ENCODE measurements around the gene OTOP3. TPM values are rescaled to one million over a fixed set of nuclear protein-coding genes. Genes with fewer than 3 reads are reported as not detected.
A peak's percentile ranks its signal among the peaks of the same experiment; 100 is the strongest.

The OTOP3 gene
- total RNA-seq, 1 experiment from 2014 or later, result not detected

- Mint-ChIP-seq H3K9me3 (no peaks in the 10 kb centered on the region), H3K27me3 (ENCODE audit: low read depth) (peaks cover 9% of the 10 kb centered on the region), H3K4me3 (no peak overlapping the region), H3K27ac (no peak overlapping the region), H3K4me1 (peaks cover 9% of the 10 kb centered on the region), H3K36me3 (no peaks in the 10 kb centered on the region)
- DNase-seq (ENCODE audit: low spot score), result no peak
- ATAC-seq, result no peak
- ChIA-PET POLR2A (no interaction called here), CTCF (interaction anchor here (1.4 to 2.8 kb wide), 3 partner anchors 10 to 27 kb away, joined by 3 to 17 read pairs (median 11); partner anchors contain the start of gene OTOP2)
- TF ChIP-seq GABPB1 (CRISPR knock-in tag; IDR thresholded peaks at IDR 0.05) (no peak), AFF4 (CRISPR knock-in tag; IDR thresholded peaks at IDR 0.05; ENCODE audit: borderline replicate concordance) (no peak), ZNF423 (CRISPR knock-in tag; IDR thresholded peaks at IDR 0.05) (no peak)
Observed at GRCh38 chr17:74951065-74951464, 15.4 kb downstream of the OTOP3 start.

- peak; percentile 84 for DNase-seq (ENCODE audit: low spot score)
- H3K36me3 Mint-ChIP-seq, result no peaks in the 10 kb centered on the region
- no peaks in the 10 kb centered on the region for H3K9me3 Mint-ChIP-seq
- peak overlapping the region; percentile 38; the same call in 1 of the 2 replicates for H3K4me3 Mint-ChIP-seq
- TF ChIP-seq FOXK1 (CRISPR knock-in tag; IDR thresholded peaks at IDR 0.05), result 0 out of 2 replicates have a peak, but pooled peaks have one; percentile 12
- no peak for TF ChIP-seq NFATC4 (CRISPR knock-in tag; IDR thresholded peaks at IDR 0.05)
- TF ChIP-seq SP1 (CRISPR knock-in tag; conservative IDR thresholded peaks at IDR 0.05), result no peak
- no peak for TF ChIP-seq ZNF232 (CRISPR knock-in tag; IDR thresholded peaks at IDR 0.05)
- no peak for TF ChIP-seq ESRRA (CRISPR knock-in tag; IDR thresholded peaks at IDR 0.05; ENCODE audit: borderline replicate concordance)
- no peak for TF ChIP-seq ATF1 (CRISPR knock-in tag; IDR thresholded peaks at IDR 0.05)
- peak; percentile 34; the same call in 1 of the 2 replicates for TF ChIP-seq PRDM15 (CRISPR knock-in tag; IDR thresholded peaks at IDR 0.05)
- no peak for TF ChIP-seq ERG (CRISPR knock-in tag; IDR thresholded peaks at IDR 0.05)
- TF ChIP-seq NR3C1 (CRISPR knock-in tag; conservative IDR thresholded peaks at IDR 0.05; ENCODE audit: low read depth), result no peak
- no peak for TF ChIP-seq ZNF263 (CRISPR knock-in tag; IDR thresholded peaks at IDR 0.05; ENCODE audit: low read depth)
- TF ChIP-seq CDX4 (CRISPR knock-in tag; IDR thresholded peaks at IDR 0.05; ENCODE audit: borderline replicate concordance), result no peak
- ATAC-seq, result peak; percentile 87
- no peak overlapping the region for H3K27ac Mint-ChIP-seq
- H3K27me3 Mint-ChIP-seq (ENCODE audit: low read depth), result peaks cover 9% of the 10 kb centered on the region
- ChIA-PET POLR2A (no interaction called here), CTCF (interaction anchor here (1.1 to 2.8 kb wide), 4 partner anchors 9 to 29 kb away, joined by 3 to 17 read pairs (median 7); partner anchors contain the start of genes OTOP2 and USH1G)
- H3K4me1 Mint-ChIP-seq, result peaks cover 9% of the 10 kb centered on the region
Observed at GRCh38 chr17:74951680-74952421, 16.2 kb downstream of the OTOP3 start.
